Measurements from ENCODE around the gene NRP2. TPM values are rescaled to one million over a fixed set of nuclear protein-coding genes. Genes with fewer than 3 reads are reported as not detected.

The NRP2 gene
- total and polyA plus RNA-seq, 2 of the 13 experiments (the other 11 are each of a cell fraction or from before 2014, with no cell fraction given) = 0.65 to 1.4 TPM

DNA sequence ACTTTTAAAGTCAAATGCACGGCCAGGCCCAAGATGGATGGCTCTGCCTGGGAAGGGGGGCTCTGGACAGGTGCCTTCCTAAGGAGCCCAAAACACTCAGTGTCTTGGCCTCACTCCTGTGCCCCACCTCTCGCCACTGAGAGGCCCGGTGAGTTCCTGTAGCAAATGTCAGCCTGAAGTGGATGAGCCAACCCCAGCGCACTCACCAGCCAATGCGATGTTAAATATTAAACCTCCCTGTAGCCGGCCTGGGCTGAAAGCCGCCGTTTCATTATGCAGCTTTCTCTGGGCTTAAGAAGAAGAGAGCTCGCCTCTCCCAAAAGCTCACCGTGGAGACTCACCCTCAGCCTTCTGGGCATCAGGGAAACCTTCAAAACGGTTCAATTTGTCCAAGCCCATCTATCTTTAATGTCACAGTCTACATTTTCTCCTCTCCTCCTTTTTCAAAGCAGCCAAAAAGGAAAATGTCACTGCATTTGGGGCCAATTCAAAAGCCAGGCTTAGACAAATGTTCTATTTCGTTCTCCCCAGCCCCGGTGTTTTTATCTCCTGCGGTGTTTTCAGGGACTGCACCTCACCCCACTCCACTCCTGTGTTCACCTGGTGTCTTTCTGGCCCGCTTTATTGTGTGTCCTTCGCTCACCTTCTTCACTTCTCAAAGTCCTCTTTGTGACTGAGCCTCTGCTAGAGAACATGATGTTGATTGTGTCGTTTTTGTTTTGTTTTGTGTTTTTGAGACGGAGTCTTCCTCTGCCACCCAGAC is 124.0 kb downstream of the NRP2 start (continued):
- TF ChIP-seq ZNF496 (CRISPR knock-in tag; IDR thresholded peaks at IDR 0.05; ENCODE audit: insufficient replicate concordance) (no peak), ZFP36 (IDR thresholded peaks at IDR 0.05; ENCODE audit: borderline replicate concordance, low read depth, low read length, partially characterized antibody) (no peak), NBN (conservative IDR thresholded peaks at IDR 0.05) (no peak), NFYB (CRISPR knock-in tag; IDR thresholded peaks at IDR 0.05) (peak; percentile 49; the same call in 1 of the 2 replicates), ZNF224 (CRISPR knock-in tag; IDR thresholded peaks at IDR 0.05) (no peak), MEIS1 (CRISPR knock-in tag; IDR thresholded peaks at IDR 0.05; ENCODE audit: borderline replicate concordance) (no peak), NCOR1 (IDR thresholded peaks at IDR 0.05; ENCODE audit: borderline replicate concordance, low read length) (no peak), PCBP1 (IDR thresholded peaks at IDR 0.05; ENCODE audit: borderline replicate concordance, low read depth, low read length) (no peak), EED (CRISPR knock-in tag; IDR thresholded peaks at IDR 0.05) (no peak), ZNF644 (CRISPR knock-in tag; IDR thresholded peaks at IDR 0.05; ENCODE audit: low read depth) (peak; percentile 61; the same call in 1 of the 2 replicates), XRCC5 (optimal IDR thresholded peaks at IDR 0.05; ENCODE audit: low read length) (peak; percentile 21), CAMTA2 (CRISPR knock-in tag; IDR thresholded peaks at IDR 0.05; ENCODE audit: borderline replicate concordance) (no peak), MIER2 (CRISPR knock-in tag; IDR thresholded peaks at IDR 0.05) (no peak), ZNF567 (CRISPR knock-in tag; IDR thresholded peaks at IDR 0.05; ENCODE audit: borderline replicate concordance) (no peak), CBFB (CRISPR knock-in tag; IDR thresholded peaks at IDR 0.05) (no peak), THYN1 (CRISPR knock-in tag; IDR thresholded peaks at IDR 0.05; ENCODE audit: borderline replicate concordance, low read depth) (no peak), SALL1 (CRISPR knock-in tag; IDR thresholded peaks at IDR 0.05) (peak; percentile 34; the same call in 1 of the 2 replicates), MED13 (CRISPR knock-in tag; IDR thresholded peaks at IDR 0.05) (no peak), ATF1 (CRISPR knock-in tag; IDR thresholded peaks at IDR 0.05) (0 out of 2 replicates have a peak, but pooled peaks have one; percentile 25), NONO (IDR thresholded peaks at IDR 0.05) (no peak), NONO (CRISPR knock-in tag; conservative IDR thresholded peaks at IDR 0.05) (no peak), REPIN1 (CRISPR knock-in tag; IDR thresholded peaks at IDR 0.05; ENCODE audit: borderline replicate concordance, low read depth) (no peak)
- TF ChIP-seq, protein P1, sequence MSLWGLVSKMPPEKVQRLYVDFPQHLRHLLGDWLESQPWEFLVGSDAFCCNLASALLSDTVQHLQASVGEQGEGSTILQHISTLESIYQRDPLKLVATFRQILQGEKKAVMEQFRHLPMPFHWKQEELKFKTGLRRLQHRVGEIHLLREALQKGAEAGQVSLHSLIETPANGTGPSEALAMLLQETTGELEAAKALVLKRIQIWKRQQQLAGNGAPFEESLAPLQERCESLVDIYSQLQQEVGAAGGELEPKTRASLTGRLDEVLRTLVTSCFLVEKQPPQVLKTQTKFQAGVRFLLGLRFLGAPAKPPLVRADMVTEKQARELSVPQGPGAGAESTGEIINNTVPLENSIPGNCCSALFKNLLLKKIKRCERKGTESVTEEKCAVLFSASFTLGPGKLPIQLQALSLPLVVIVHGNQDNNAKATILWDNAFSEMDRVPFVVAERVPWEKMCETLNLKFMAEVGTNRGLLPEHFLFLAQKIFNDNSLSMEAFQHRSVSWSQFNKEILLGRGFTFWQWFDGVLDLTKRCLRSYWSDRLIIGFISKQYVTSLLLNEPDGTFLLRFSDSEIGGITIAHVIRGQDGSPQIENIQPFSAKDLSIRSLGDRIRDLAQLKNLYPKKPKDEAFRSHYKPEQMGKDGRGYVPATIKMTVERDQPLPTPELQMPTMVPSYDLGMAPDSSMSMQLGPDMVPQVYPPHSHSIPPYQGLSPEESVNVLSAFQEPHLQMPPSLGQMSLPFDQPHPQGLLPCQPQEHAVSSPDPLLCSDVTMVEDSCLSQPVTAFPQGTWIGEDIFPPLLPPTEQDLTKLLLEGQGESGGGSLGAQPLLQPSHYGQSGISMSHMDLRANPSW (CRISPR knock-in tag; IDR thresholded peaks at IDR 0.05; ENCODE audit: borderline replicate concordance) = no peak
- TF ChIP-seq, protein P2, sequence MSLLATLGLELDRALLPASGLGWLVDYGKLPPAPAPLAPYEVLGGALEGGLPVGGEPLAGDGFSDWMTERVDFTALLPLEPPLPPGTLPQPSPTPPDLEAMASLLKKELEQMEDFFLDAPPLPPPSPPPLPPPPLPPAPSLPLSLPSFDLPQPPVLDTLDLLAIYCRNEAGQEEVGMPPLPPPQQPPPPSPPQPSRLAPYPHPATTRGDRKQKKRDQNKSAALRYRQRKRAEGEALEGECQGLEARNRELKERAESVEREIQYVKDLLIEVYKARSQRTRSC (CRISPR knock-in tag; IDR thresholded peaks at IDR 0.05; ENCODE audit: low read depth) = no peak
- TF ChIP-seq, protein P3, sequence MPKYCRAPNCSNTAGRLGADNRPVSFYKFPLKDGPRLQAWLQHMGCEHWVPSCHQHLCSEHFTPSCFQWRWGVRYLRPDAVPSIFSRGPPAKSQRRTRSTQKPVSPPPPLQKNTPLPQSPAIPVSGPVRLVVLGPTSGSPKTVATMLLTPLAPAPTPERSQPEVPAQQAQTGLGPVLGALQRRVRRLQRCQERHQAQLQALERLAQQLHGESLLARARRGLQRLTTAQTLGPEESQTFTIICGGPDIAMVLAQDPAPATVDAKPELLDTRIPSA (CRISPR knock-in tag; IDR thresholded peaks at IDR 0.05; ENCODE audit: borderline replicate concordance) = no peak
- TF ChIP-seq, protein P4, sequence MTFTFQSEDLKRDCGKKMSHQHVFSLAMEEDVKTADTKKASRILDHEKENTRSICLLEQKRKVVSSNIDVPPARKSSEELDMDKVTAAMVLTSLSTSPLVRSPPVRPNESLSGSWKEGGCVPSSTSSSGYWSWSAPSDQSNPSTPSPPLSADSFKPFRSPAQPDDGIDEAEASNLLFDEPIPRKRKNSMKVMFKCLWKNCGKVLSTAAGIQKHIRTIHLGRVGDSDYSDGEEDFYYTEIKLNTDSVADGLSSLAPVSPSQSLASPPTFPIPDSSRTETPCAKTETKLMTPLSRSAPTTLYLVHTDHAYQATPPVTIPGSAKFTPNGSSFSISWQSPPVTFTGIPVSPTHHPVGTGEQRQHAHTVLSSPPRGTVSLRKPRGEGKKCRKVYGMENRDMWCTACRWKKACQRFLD (CRISPR knock-in tag; IDR thresholded peaks at IDR 0.05; ENCODE audit: borderline replicate concordance) = no peak
